Spleen (tissue), 7 donors: ENCODE measurements around the gene HK2.

Experiments
- POLR2A ChIP-seq, 3 donors: fragments of 450-650 bp; IDR thresholded peaks; one replicate each; pipeline ENCODE4 v1.5.1; 2017; ENCODE audit warnings: antibody characterized with exemption in 3 of 3, mild to moderate bottlenecking in 1 of 3
- POLR2AphosphoS5 ChIP-seq, 3 donors: sonication (generic); formaldehyde crosslinking; IDR thresholded peaks; one replicate each; pipeline ENCODE4 v1.5.1; 2017; ENCODE audit warnings: antibody characterized with exemption in 3 of 3
- TF ChIP-seq, protein P1 (sequence below), 11 experiments: fragments of 200-600 bp in 7 of 11; fragments of 450-650 bp in 4 of 11; sonication (generic) in 4 of 11; IDR thresholded peaks in 8 of 11; conservative IDR thresholded peaks in 3 of 11; 1 replicate in 7 of 11; 2 replicates in 4 of 11; pipeline versions ENCODE4 v1.4.0 to v1.8.0; 2016 to 2021; ENCODE audit warnings: antibody characterized with exemption in 11 of 11, inconsistent platforms in 4 of 11, mild to moderate bottlenecking in 1 of 11
- donor health status: DM: no; HTN: no; CAD: no; lungs with moderate emphysema.
- donor health status: DM: no; HTN: no; CAD: no.
- donor health status: DM: no; HTN: no; CAD: no.

DNA sequence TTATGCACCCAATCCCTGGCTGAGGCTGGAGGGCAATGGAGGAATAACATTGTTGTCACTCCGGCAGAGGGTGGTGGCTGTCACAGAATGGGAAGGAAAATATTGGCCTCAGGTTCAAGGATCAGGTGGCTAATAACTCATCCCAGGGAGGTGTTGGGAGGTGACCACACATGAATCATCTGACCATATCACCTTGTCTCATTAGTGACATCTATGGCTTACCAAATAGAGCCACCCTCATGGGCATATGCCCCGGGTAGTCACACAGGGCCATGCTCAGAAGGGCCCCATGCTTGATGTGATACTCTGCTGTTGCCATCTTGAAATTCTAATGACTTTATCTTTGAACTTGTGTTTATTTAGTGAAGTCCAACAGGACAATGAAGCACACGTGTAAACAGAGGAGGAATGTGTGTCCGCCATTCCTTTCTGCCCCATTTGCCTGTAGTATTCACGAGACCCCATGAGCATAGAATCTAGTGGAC lies 27.5 kb upstream of the HK2 start:
- TF ChIP-seq, protein P1, sequence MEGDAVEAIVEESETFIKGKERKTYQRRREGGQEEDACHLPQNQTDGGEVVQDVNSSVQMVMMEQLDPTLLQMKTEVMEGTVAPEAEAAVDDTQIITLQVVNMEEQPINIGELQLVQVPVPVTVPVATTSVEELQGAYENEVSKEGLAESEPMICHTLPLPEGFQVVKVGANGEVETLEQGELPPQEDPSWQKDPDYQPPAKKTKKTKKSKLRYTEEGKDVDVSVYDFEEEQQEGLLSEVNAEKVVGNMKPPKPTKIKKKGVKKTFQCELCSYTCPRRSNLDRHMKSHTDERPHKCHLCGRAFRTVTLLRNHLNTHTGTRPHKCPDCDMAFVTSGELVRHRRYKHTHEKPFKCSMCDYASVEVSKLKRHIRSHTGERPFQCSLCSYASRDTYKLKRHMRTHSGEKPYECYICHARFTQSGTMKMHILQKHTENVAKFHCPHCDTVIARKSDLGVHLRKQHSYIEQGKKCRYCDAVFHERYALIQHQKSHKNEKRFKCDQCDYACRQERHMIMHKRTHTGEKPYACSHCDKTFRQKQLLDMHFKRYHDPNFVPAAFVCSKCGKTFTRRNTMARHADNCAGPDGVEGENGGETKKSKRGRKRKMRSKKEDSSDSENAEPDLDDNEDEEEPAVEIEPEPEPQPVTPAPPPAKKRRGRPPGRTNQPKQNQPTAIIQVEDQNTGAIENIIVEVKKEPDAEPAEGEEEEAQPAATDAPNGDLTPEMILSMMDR (IDR thresholded peaks at IDR 0.05 in 8 of 11, conservative IDR thresholded peaks at IDR 0.05 in 3 of 11): no peak
- no peak for TF ChIP-seq POLR2A (IDR thresholded peaks at IDR 0.05)
- no peak for TF ChIP-seq POLR2AphosphoS5 (IDR thresholded peaks at IDR 0.05)
